ENCODE data around the gene NQO1.
"Not testable (repeated sequence)": the region's sequence is repeated elsewhere in the genome, so short reads cannot be mapped to it uniquely, and the experiment has no call there.

Gene NQO1

DNA sequence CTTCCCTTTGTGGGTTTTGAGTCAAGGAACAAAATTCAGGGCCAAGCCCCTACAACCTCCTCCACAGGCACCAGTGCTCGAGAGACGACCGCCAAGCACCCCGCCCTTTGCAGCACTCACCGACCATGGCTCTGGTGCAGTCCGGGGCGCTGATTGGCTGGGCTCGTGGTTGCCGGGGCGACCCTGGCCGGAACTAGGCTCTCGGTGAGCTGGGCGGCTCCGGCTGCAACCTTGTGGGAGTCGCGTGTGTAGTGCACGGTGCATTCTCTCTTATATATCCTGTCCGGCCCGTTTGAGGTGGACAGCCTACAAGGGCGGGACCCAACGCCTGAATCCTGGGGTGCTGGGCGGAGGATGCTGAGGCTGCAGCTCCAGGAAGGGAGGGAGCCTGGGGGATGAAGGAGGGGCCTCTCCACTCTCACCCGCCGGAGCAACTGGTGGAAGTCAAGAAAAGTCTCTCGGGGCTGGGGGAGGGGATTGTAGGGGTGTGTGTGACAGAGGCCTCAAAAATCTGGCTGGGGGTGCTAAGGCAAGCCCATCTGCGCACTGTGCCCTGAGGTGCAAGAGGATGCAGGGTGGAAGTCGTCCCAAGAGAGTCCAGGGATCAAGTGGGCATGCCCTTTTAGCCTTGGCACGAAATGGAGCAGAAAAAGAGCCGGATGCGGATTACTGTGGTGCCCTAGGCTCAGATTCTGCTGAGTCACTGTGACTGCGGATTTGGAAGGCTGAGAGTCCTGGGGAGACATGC lies at the start of gene NQO1:
NQO1 (minus strand) TSS at position 248 of the 748 bp plus-strand sequence; CDS start at position 127, 121 bp downstream.
- DNase-seq = no peak

DNA sequence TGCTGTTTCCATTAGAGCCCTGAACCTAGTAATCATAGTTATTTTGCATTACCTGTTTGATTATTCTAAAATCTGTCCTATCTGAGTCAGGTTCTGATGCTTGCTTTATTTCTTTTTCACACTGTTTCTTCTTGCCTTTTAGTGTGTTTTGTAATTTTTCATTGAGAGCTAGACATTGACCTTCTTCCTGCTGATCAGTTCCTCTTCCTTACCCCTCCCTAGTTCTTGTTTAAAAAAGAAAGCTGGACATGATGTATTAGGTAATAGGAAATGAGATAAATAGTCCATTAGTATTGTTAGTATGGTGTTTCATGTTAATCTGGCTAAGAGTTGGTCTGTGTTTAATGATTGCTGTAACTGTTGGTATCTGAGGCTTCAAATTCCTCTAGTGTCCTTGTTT lies 49.2 kb upstream of the NQO1 start:
- DNase-seq = no peak

DNA sequence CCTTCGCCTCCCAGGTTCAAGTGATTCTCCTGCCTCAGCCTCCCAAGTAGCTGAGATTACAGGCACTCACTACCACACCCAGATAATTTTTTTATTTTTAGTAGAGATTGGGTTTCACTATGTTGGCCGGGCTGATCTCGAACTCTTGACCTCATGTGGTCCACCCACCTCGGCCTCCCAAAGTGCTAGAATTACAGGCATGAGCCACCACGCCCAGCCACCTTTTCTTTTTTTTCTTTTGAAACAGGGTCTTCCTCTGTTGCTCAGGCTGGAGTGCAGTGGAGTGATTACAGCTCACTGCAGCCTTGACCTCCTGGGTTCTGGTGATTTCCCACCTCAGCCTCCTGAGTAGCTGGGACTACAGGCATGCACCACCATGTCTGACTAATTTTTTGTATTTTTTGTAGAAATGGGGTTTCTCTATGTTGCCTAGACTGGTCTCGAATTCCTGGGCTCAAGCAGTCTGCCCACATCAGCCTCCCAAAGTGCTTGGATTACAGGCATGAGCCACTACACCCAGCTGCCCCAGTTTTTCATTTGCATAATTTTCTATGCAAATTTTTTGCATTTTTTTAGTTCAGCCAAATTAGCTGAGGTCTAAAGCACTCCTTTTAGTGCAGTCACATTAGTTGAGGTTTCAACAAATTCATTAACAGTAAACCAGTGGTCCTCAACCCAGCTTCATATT lies 47.0 kb upstream of the NQO1 start:
- no peak for DNase-seq

DNA sequence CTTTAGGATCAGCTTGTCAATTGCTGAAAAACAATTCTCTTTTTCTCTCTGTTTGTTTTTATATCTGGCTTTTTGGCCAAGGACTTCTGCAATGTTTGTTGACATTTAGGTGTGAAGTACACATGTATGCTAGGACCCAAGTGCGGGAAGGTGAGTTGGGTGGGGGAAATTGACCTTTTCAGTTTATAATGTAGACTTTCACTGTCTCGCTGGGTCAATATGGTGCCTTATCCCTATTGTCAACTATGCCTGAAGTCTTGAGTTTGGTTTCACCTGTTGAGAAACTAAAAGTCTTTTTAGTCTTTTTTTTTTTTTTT lies 45.2 kb upstream of the NQO1 start:
- DNase-seq = no peak

DNA sequence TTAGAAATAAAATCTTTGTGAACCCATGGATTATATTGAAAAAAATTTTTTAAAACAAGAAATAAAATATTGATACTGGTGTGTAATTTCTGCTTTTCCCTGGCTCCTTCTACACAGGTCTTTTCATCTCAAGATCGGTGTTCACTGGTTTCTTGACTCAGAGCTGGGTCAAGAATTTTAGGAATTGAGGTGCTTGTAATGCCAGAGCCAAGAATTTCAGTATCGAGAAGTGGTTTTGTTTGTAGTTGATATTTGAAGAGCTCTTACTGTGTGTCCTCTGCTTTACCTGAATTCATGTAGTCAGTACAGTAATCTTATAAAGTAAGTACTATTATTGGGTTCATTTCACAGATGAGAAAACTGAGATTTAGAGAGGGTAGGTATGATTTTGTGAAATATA lies 43.0 kb upstream of the NQO1 start:
- no peak for DNase-seq

DNA sequence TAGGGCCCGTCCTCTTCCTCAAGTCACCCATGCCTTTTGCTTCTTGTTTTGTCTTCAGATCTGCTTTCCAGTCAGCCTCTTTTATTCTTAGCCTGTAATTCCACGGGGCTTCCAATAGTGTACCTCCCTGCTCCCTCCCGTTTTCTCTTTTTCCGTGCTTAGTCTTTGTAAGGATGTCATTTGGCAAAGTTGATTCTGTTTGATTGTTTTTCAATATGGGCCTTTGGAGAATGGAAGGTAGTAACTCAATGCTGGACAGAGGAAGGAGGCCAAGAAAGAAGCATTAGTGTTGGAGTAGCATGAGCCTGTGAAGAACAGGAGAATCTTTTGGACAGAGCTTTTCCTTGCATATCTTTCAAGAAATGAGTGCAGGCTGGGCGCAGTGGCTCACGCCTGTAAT lies 42.3 kb upstream of the NQO1 start:
- no peak for DNase-seq

DNA sequence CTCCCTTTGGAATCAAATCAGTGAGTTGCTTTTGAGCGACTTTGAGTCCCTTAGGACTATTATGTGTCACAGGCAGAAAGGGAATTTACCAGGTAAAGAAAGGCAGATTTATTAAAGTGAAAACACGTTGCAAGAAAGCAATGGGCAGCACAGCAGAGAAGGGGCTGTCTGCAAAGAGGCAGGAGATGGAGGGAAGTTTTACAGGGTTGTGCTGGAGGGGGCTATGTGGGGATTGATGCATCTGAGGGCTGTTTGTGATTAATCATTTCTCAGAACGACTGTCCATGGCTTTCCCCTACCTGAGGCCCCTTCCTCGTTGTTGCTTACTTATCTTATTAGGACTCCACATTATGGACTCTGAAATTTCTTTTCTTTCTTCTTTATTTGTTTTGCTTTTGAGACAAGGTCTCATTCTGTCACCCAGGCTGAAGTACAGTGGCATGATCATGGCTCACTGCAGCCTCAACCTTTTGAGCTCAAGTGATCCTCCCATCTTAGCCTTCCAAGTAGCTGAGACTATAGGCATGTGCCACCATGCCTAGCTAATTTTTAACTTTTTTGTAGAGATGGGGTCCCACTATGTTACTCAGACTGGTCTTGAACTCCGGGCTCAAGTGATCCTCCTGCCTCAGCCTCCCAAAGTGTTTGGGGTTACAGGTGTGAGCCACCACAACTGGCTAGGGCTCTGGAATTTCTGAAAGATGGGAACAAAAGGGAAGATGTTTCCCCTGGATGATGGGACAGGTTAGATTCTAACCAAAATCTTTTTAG lies 41.3 kb upstream of the NQO1 start:
- no peak for DNase-seq

DNA sequence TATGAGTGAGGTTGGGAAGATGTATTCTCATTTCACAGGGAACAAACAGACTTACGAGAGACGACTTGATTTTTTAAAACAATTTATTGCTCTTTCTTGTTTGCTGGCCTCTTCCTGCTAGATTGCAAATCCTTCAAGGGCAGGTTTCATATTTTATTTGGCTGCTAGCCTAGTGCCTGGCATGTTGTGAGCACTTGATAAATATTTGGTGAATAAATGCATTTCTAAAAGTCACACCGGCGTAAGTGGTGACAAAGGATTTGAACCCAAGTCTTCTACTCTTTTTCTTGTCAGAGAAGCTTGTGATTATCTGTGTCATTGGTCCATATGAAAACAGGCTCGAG lies 37.2 kb upstream of the NQO1 start:
- no peak for DNase-seq

DNA sequence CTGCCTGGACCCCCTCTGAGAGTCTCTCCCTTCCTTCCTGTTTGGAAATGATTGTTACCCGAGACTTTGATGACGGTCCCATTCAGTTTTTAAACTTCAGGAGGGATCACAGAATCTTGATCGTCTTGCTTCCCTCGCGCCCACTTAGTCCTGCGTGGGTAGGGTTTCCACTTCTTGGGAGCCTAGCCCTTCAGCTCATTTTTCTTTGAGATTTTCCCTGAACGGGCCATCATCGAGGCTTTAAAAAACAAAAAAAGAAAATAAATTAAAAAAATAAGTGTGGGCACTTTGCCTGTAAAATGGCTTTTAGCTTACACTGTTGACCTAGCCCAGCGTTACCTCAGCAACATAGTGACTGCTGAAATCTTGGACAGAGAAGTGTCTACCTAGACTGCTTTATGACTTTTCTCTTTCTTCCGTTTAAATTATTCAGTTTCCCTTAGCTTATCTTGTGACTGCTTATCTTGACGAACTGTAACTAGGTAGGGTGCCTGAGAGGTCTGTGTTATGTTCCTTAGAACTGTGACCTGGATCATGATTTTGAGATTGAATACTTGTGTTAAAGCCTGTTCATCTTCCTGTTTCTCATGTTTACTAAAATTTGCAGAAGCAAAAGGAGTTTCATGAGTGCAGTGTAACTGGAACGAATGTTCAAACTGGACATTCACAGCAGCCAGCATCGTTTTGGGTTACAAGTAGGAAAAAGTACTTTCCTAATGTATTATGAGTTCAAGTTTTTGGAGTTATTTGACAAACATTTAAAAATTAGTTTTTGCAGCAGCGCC lies 36.6 kb upstream of the NQO1 start:
- peak in 1 of 2 experiments; percentile 11 for DNase-seq

DNA sequence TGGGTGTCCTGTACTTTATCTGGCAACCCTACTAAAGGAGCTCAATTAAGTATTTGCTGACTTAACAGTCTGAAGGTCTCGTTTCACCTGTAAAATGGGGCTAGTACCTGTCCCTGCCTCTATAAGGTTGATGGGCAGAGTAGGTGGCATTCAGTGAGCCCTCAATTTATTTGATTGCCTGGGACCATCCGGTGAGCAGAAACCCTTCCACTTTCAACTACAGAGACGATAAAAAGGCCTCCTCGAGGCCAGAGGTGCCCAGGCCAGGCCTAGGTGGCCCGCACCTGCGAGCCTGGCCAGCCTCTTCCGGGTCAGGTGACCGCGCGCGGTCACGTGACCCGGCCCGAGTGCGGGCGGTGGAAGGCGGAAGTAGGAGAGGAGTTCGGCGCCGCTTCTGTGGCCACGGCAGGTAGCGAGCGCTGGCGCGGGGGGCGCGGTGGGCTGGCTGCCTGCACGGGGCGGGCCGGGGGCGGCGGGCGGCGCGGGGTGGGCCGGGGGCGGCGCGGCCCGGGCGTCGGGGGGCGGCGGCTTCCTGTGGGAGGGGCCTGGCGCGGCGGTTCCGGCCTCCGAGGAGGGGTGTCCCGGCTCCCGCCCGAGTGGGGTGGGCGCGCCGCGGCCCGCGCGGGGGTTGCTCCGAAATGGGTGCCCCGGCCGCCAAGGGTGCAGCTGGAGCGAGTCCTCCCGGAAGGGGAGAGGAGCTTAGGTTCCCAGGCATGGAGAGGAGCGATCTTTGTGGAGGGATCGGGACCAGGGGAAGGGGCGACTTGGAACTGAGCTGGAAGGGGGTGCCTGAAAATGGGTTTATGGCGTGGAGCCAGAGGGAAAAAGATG lies 35.8 kb upstream of the NQO1 start, which contains the start of gene WWP2:
WWP2 (plus strand) TSS at position 350 of the 831 bp plus-strand sequence. CDS start 24,679 bp downstream, outside the sequence.
- peak; percentile 19 to 60 for DNase-seq

DNA sequence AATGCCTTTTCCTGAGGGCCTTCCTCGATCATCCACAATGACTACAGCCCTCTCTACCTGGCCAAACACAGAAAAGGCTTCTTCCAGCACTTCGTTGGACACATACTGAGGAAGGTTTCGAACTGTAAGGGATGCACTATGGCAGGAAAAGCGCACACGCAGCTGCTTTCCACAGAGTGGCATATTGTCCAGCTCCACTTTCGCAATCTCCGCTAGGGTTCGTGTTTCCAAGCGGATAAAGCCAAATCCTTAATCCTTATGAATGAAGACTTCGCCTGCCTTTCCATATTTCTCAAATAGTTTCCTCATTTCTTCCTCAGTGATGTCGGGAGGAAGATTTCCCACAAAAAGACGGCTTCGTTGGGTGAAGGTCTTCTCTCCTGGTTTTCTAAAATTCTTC lies 31.0 kb upstream of the NQO1 start:
- not testable (repeated sequence) for DNase-seq

DNA sequence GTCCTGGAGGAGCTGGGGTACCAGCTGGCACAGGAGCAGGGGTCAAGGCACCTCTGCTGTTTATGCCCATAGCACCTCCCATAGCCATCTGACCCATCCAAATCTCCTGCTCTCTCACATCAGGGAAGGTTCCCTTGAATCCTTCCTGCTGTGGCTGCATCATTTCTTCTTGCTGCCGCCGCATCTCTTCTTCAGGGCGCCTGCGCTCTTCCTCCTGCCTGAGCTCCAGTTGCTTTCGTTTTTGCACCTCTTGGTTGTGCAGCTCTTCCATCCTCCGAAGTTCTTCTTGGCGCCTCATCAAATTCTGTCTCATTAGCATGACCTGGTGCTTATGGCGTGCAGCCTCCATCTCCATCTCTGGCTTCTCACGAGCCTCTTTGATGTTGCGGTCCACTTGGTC lies 30.3 kb upstream of the NQO1 start:
- no peak for DNase-seq

DNA sequence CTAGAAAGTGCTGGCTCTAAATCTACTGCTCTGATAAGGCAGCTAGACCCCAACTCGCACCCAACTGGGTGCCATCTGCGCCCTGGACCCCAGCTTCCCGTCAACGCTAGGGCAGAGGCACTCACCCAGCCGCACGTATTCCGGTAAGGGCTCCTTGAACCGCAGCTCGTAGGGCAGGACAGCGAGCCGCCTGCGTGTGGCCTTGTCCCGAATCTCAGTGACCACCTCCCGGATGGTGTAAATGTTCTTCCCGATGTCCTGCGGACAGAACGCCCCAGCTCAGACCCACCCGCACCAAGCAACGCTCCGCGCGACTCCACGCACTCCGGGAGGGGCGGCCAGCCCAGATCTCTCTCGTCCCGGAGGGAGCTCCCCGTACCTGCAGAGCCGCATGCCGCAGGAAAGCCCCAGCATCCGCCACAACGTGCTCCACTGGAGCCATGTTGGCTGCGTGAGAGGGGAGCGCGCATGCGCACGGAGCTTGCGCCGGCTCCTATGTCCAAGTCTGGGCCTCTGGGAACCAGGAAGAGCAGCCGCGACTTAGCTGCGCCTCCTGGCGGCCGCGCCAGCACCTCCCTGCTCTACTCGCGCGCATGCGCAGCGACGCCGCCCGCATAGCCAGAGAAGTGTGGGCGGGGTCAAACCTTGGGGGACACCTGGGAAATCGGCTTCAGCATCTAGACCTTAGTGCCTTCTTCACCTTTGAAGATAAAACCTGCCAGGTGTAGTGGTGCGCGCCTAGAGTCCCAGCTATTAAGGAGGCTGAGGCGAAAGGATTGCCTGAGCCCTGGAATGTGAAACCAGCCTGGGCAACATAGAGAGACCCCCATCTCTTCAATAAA lies 28.3 kb upstream of the NQO1 start, which contains the start of gene NOB1:
NOB1 (minus strand) TSS at position 458 of the 842 bp plus-strand sequence; CDS start at position 442, 16 bp downstream.
- DNase-seq = peak; percentile 75 to 95

DNA sequence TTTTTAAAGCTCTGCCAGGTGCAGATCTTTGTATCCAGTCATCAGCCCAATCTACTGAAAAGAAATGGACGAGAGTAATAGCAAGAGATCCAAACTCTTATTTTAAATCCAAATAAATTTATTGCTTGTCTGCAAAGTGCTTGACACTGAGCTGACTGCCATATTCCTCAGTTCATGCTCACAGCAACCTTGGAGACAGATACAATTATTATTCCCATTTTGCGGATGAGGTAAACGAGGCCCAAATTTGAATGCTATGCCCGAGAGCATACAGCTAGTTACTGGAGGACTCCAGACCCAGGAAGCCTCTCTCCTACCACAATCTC lies 27.7 kb upstream of the NQO1 start:
- no peak for DNase-seq

DNA sequence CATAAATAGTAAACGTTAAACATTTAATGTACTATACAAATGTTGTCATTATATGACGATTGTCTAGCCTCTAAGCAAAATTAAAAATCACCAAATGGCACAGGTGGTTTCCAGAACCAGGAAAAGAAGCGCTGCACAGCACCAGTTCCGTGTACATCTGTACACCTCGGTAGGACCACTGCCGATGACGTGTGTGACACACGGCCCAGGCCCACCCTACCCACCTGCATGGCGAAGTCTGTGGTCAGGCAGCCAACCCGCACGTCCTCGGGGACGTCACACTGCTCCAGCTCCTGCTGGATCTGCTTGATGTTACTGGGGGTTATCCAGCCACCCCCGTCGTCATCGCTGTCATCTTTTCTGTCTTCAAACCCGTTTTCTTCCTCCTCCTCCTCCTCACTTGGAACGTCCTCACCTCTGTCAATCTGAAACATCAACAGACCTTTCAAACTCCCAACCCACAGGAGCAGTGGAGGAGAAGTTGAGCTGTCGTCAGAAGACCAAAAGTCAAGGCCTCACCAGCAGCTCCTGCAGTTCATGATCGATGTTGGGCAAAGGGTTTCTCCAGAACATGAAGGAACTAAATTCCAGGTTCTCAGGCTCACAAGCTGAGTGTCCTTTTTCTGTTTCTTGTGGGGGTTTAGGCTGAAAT lies 22.5 kb upstream of the NQO1 start:
- DNase-seq = no peak

DNA sequence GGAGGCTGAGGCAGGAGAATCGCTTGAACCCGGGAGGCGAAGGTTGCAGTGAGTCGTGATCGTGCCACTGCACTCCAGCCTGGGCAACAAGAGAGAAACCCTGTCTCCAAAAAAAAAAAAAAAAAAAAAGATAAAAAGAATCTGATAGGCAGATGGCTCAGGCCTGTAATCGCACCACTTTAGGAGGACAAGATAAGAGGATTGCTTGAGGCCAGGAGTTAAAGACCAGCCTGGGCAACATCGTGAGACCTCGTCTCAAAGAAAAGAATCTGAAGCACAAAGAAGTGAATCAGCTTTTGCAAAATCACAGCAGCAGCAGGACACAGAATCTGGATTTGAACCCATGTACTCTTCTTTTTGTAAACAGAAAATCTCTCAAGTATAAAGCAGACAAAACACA lies 20.8 kb upstream of the NQO1 start:
- no peak for DNase-seq

DNA sequence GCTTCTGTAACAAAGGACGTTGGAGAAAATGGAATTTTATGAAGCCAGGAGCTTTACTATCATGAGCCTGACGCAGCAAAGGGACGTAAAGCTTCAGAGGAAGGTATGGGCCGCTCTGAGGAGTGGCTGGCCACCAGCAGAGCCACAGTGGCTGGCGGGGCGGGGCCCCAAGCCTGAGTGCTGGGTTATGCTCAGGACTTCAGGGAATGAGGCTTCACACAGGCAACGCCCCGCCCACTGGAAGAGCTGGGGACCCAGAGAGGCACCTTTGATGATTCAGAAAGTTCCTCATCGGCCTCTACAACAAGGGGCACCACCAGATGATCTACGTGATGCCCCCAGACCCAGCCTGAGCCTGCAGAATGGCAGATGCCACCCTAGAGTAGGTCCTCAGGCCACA lies 19.6 kb upstream of the NQO1 start:
- DNase-seq = no peak

DNA sequence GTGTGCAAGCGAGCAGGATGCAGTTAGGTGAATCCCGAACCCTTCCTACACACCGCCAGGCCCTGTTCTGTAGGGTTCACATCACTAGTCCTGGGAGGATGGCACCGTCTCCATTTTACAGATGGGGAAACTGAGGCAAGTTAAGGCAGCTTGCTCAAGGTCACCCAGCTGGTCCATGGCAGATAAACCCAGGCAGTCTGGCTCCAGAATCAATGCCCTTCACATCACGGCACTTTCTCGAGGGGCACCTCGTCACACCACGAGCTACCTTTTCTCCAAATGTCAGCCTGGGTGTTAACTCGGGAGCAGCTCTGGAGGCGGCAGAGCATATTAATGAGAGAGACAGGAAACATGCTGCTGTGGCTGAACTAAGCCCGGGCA lies 18.9 kb upstream of the NQO1 start:
- DNase-seq = no peak

DNA sequence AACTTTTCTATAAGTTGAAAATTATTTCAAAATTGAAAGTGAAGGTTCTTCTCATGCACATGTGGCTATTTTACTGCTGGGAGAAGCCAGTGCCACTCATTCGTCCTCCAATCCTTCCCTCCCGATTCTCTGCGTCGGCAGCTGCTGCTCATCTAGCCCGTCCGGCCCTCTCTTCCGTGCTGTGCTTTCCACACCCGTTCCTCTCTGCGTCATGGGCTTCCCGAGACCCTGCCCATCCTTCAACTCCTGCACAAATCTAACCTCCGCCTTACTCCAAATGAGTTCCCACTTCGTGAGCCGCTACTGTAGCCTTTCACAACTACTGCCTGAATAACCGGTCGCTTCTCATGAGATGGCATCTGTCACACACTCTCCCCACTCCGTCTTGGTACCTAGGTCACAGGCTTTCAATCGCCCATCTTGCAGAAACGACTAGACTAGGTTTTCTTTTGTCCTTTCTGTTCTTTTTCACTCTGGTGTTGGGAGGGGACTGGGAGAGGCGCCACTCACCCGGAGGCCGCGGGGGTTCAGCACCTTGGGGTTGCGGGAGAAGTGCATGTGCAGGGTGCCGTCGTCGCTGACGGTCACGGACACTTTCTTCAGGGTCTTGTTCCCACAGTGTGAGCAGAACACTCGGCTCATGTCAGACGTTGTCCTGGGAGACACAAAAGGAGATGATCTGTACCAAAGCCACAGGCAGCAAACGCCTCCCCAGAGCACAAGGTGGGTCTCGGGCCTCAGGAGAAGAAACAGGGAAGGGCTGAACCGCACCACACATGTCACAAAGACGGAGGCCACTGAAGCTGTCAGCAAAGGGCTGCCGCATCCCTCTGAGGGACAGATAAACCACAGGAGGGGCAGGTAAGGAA lies 18.2 kb upstream of the NQO1 start:
- DNase-seq = no peak
